ENCODE results near the gene PRKG1.
"Not testable (repeated sequence)": the region's sequence is repeated elsewhere in the genome, so short reads cannot be mapped to it uniquely, and the experiment has no call there.

Gene PRKG1

GRCh38 chr10:51547941-51548340 lies 473.7 kb downstream of the PRKG1 start:
- no peaks in the 10 kb centered on the region for H3K36me3 Mint-ChIP-seq (ENCODE audit: low read depth)
- H3K27me3 Mint-ChIP-seq, result no peaks in the 10 kb centered on the region
- ATAC-seq (no peak), DNase-seq (no peak)
- no peaks in the 10 kb centered on the region for H3K9me3 Mint-ChIP-seq
- no peak overlapping the region for H3K27ac Mint-ChIP-seq
- H3K4me3 Mint-ChIP-seq, result no peak overlapping the region
- H3K4me1 Mint-ChIP-seq, result no peaks in the 10 kb centered on the region

- no peak overlapping the region for H3K4me3 Mint-ChIP-seq
- H3K27me3 Mint-ChIP-seq, result no peaks in the 10 kb centered on the region
- H3K4me1 Mint-ChIP-seq, result no peaks in the 10 kb centered on the region
- ATAC-seq (no peak), DNase-seq (no peak)
- no peaks in the 10 kb centered on the region for H3K36me3 Mint-ChIP-seq (ENCODE audit: low read depth)
- no peaks in the 10 kb centered on the region for H3K9me3 Mint-ChIP-seq
- H3K27ac Mint-ChIP-seq, result no peak overlapping the region
Measured at GRCh38 chr10:51552879-51553278, 478.6 kb downstream of the PRKG1 start.

- no peak for DNase-seq
- Mint-ChIP-seq H3K27me3 (peaks cover 2% of the 10 kb centered on the region), H3K36me3 (ENCODE audit: low read depth) (no peaks in the 10 kb centered on the region), H3K9me3 (no peaks in the 10 kb centered on the region), H3K4me3 (no peak overlapping the region), H3K27ac (no peak overlapping the region), H3K4me1 (no peaks in the 10 kb centered on the region)
- ATAC-seq, result no peak
Measured at GRCh38 chr10:51564896-51565510, 490.7 kb downstream of the PRKG1 start.

- no peak for DNase-seq
- no peaks in the 10 kb centered on the region for H3K4me1 Mint-ChIP-seq
- ATAC-seq, result no peak
- no peak overlapping the region for H3K27ac Mint-ChIP-seq
- H3K36me3 Mint-ChIP-seq (ENCODE audit: low read depth), result no peaks in the 10 kb centered on the region
- H3K27me3 Mint-ChIP-seq, result peaks cover 2% of the 10 kb centered on the region
- H3K9me3 Mint-ChIP-seq, result no peaks in the 10 kb centered on the region
- no peak overlapping the region for H3K4me3 Mint-ChIP-seq
Measured at GRCh38 chr10:51567271-51567670, 493.0 kb downstream of the PRKG1 start.

GRCh38 chr10:51569467-51569866 lies 495.2 kb downstream of the PRKG1 start:
- Mint-ChIP-seq H3K9me3 (no peaks in the 10 kb centered on the region), H3K27me3 (peaks cover 2% of the 10 kb centered on the region), H3K27ac (no peak overlapping the region), H3K4me3 (no peak overlapping the region), H3K36me3 (ENCODE audit: low read depth) (no peaks in the 10 kb centered on the region), H3K4me1 (no peaks in the 10 kb centered on the region)
- DNase-seq (no peak), ATAC-seq (no peak)

GRCh38 chr10:51574248-51575048 lies 500.2 kb downstream of the PRKG1 start:
- no peaks in the 10 kb centered on the region for H3K9me3 Mint-ChIP-seq
- H3K4me3 Mint-ChIP-seq, result no peak overlapping the region
- H3K4me1 Mint-ChIP-seq, result no peaks in the 10 kb centered on the region
- ATAC-seq (no peak), DNase-seq (no peak)
- no peaks in the 10 kb centered on the region for H3K27me3 Mint-ChIP-seq
- H3K27ac Mint-ChIP-seq, result no peak overlapping the region
- no peaks in the 10 kb centered on the region for H3K36me3 Mint-ChIP-seq (ENCODE audit: low read depth)

- ATAC-seq; H3K27ac Mint-ChIP-seq; H3K27me3 Mint-ChIP-seq; H3K36me3 Mint-ChIP-seq (ENCODE audit: low read depth); H3K4me3 Mint-ChIP-seq; DNase-seq; H3K9me3 Mint-ChIP-seq; H3K4me1 Mint-ChIP-seq: not testable (repeated sequence)
Measured at GRCh38 chr10:51581196-51581595, 506.9 kb downstream of the PRKG1 start.

GRCh38 chr10:51583976-51584375 lies 509.7 kb downstream of the PRKG1 start:
- no peaks in the 10 kb centered on the region for H3K4me1 Mint-ChIP-seq
- DNase-seq, result no peak
- no peak for ATAC-seq
- H3K9me3 Mint-ChIP-seq, result peaks cover 4% of the 10 kb centered on the region
- H3K27ac Mint-ChIP-seq, result no peak overlapping the region
- H3K4me3 Mint-ChIP-seq, result no peak overlapping the region
- no peaks in the 10 kb centered on the region for H3K36me3 Mint-ChIP-seq (ENCODE audit: low read depth)
- H3K27me3 Mint-ChIP-seq, result no peaks in the 10 kb centered on the region

GRCh38 chr10:51585742-51586141 lies 511.5 kb downstream of the PRKG1 start:
- Mint-ChIP-seq H3K4me3 (no peak overlapping the region), H3K36me3 (ENCODE audit: low read depth) (no peaks in the 10 kb centered on the region), H3K27ac (no peak overlapping the region), H3K9me3 (peaks cover 4% of the 10 kb centered on the region), H3K4me1 (no peaks in the 10 kb centered on the region), H3K27me3 (no peaks in the 10 kb centered on the region)
- ATAC-seq, result no peak
- DNase-seq, result no peak

- no peaks in the 10 kb centered on the region for H3K36me3 Mint-ChIP-seq (ENCODE audit: low read depth)
- H3K27me3 Mint-ChIP-seq, result no peaks in the 10 kb centered on the region
- no peaks in the 10 kb centered on the region for H3K4me1 Mint-ChIP-seq
- H3K4me3 Mint-ChIP-seq, result no peak overlapping the region
- DNase-seq (no peak), ATAC-seq (no peak)
- H3K9me3 Mint-ChIP-seq, result no peaks in the 10 kb centered on the region
- H3K27ac Mint-ChIP-seq, result no peak overlapping the region
Measured at GRCh38 chr10:51588984-51589383, 514.7 kb downstream of the PRKG1 start.

GRCh38 chr10:51590818-51591217 lies 516.5 kb downstream of the PRKG1 start:
- DNase-seq, result no peak
- Mint-ChIP-seq H3K9me3 (no peaks in the 10 kb centered on the region), H3K4me3 (no peak overlapping the region), H3K36me3 (ENCODE audit: low read depth) (no peaks in the 10 kb centered on the region), H3K4me1 (no peaks in the 10 kb centered on the region), H3K27me3 (no peaks in the 10 kb centered on the region), H3K27ac (no peak overlapping the region)
- no peak for ATAC-seq

- Mint-ChIP-seq H3K9me3 (peaks cover 4% of the 10 kb centered on the region), H3K4me1 (peaks cover 2% of the 10 kb centered on the region), H3K27ac (no peak overlapping the region), H3K36me3 (ENCODE audit: low read depth) (no peaks in the 10 kb centered on the region), H3K4me3 (no peak overlapping the region), H3K27me3 (peaks cover 2% of the 10 kb centered on the region)
- no peak for DNase-seq
- ATAC-seq, result no peak
Measured at GRCh38 chr10:51596695-51597094, 522.4 kb downstream of the PRKG1 start.

- Mint-ChIP-seq H3K27me3 (peaks cover 2% of the 10 kb centered on the region), H3K36me3 (ENCODE audit: low read depth) (no peaks in the 10 kb centered on the region), H3K4me1 (peaks cover 2% of the 10 kb centered on the region), H3K27ac (no peak overlapping the region), H3K9me3 (peaks cover 4% of the 10 kb centered on the region), H3K4me3 (no peak overlapping the region)
- no peak for ATAC-seq
- DNase-seq, result no peak
Measured at GRCh38 chr10:51599647-51600046, 525.4 kb downstream of the PRKG1 start.

GRCh38 chr10:51602326-51602725 lies 528.0 kb downstream of the PRKG1 start:
- Mint-ChIP-seq H3K27me3 (peaks cover 2% of the 10 kb centered on the region), H3K4me1 (peaks cover 2% of the 10 kb centered on the region), H3K27ac (no peak overlapping the region), H3K36me3 (ENCODE audit: low read depth) (no peaks in the 10 kb centered on the region), H3K4me3 (no peak overlapping the region), H3K9me3 (peaks cover 4% of the 10 kb centered on the region)
- DNase-seq, result no peak
- no peak for ATAC-seq

- no peak for ATAC-seq
- H3K27ac Mint-ChIP-seq, result no peak overlapping the region
- no peak for DNase-seq
- H3K4me3 Mint-ChIP-seq, result no peak overlapping the region
- H3K36me3 Mint-ChIP-seq (ENCODE audit: low read depth), result no peaks in the 10 kb centered on the region
- no peaks in the 10 kb centered on the region for H3K27me3 Mint-ChIP-seq
- H3K4me1 Mint-ChIP-seq, result no peaks in the 10 kb centered on the region
- H3K9me3 Mint-ChIP-seq, result no peaks in the 10 kb centered on the region
Measured at GRCh38 chr10:51604579-51604978, 530.3 kb downstream of the PRKG1 start.

Measured in activated naive CD8-positive, alpha-beta T cell treated with anti-CD3 and anti-CD28 coated beads, Interleukin-2, amount 50 U/mL, for 24 hours (primary cell).